Thyroid gland (tissue), 4 donors: Measurements from ENCODE around the gene SCYL3.

Source experiments
- POLR2A ChIP-seq, 2 donors: fragments of 450-650 bp; IDR thresholded peaks; one replicate each; pipeline ENCODE4 v1.6.1; 2017; ENCODE audit warnings: antibody characterized with exemption in 2 of 2, mild to moderate bottlenecking in 2 of 2, moderate library complexity in 1 of 2
- TF ChIP-seq, protein P1 (sequence below), 6 experiments: fragments of 200-600 bp in 3 of 6; fragments of 450-650 bp in 3 of 6; sonication (generic) in 3 of 6; IDR thresholded peaks; one replicate each; pipeline ENCODE4 v1.5.1; 2016 to 2019; ENCODE audit warnings: antibody characterized with exemption in 6 of 6, mild to moderate bottlenecking in 2 of 6, inconsistent platforms in 1 of 6, moderate library complexity in 1 of 6

DNA sequence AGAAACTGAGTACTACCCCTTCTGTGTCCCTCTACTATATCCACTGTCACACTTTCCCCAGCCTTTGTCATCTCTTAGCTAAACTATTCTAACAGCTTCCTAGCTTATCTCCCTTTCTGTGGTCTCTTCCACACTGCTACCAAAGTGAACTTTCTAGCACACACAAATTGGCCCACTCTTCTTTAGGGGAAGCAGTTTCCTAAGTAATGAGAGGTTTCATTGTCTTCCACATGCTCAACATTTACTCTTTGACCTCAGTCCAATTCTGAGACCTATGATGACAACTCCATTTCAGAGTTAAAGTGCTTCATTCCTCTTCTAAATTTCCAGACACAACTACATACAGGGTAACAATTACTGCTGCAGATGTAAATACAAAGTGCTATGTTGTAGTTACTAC lies 32.9 kb downstream of the SCYL3 start:
- TF ChIP-seq, protein P1, sequence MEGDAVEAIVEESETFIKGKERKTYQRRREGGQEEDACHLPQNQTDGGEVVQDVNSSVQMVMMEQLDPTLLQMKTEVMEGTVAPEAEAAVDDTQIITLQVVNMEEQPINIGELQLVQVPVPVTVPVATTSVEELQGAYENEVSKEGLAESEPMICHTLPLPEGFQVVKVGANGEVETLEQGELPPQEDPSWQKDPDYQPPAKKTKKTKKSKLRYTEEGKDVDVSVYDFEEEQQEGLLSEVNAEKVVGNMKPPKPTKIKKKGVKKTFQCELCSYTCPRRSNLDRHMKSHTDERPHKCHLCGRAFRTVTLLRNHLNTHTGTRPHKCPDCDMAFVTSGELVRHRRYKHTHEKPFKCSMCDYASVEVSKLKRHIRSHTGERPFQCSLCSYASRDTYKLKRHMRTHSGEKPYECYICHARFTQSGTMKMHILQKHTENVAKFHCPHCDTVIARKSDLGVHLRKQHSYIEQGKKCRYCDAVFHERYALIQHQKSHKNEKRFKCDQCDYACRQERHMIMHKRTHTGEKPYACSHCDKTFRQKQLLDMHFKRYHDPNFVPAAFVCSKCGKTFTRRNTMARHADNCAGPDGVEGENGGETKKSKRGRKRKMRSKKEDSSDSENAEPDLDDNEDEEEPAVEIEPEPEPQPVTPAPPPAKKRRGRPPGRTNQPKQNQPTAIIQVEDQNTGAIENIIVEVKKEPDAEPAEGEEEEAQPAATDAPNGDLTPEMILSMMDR (IDR thresholded peaks at IDR 0.05): no peak
- TF ChIP-seq POLR2A (IDR thresholded peaks at IDR 0.05): no peak
